K562 (cell line): ENCODE data around the gene POLE2. TPM values are rescaled to one million over a fixed set of nuclear protein-coding genes. Genes with fewer than 3 reads are reported as not detected.

Source experiments
- ARHGAP35 ChIP-seq: fragments of 450-650 bp; IDR thresholded peaks from 2 replicates; pipeline ENCODE4 v1.6.1; 2018; ENCODE audit not compliant: partially characterized antibody
- CBX2 ChIP-seq: fragments of 200-600 bp; sonication (generic); IDR thresholded peaks from one replicate; pipeline ENCODE4 v1.6.1; 2012; ENCODE audit warnings: mild to moderate bottlenecking, low read length, inconsistent platforms; ENCODE audit not compliant: insufficient read depth, poor library complexity, severe bottlenecking
- ETV5 ChIP-seq: sonication (generic); formaldehyde crosslinking; IDR thresholded peaks from 2 replicates; pipeline ENCODE4 v1.4.0; 2020; ENCODE audit warnings: low read depth, mild to moderate bottlenecking, missing genetic modification reagents
- ILK ChIP-seq: fragments of 450-650 bp; IDR thresholded peaks from 2 replicates; pipeline ENCODE4 v1.6.1; 2016; ENCODE audit warnings: missing genetic modification characterization, low read depth, mild to moderate bottlenecking, missing compliant biosample characterization, moderate library complexity, borderline replicate concordance
- KHSRP ChIP-seq: fragments of 450-650 bp; IDR thresholded peaks from 2 replicates; pipeline ENCODE4 v1.6.1; 2017
- NFXL1 ChIP-seq: fragments of 450-650 bp; formaldehyde crosslinking; IDR thresholded peaks from 2 replicates; pipeline ENCODE4 v1.4.0; 2021; ENCODE audit warnings: mild to moderate bottlenecking
- NFYB ChIP-seq: IDR thresholded peaks from 2 replicates; pipeline ENCODE4 v1.6.1; 2011; ENCODE audit warnings: mild to moderate bottlenecking, moderate library complexity; ENCODE audit not compliant: insufficient read length; ENCODE audit errors: extremely low read depth
- PBX2 ChIP-seq, 2 experiments: IDR thresholded peaks in 1 of 2; conservative IDR thresholded peaks in 1 of 2; 2 replicates each; pipeline ENCODE4 v1.6.1; 2016; ENCODE audit warnings: low read depth in 2 of 2, mild to moderate bottlenecking in 1 of 2, missing compliant biosample characterization in 1 of 2, missing genetic modification characterization in 1 of 2, moderate library complexity in 1 of 2
- RBBP5 ChIP-seq: fragments of 200-600 bp; sonication (generic); IDR thresholded peaks from 2 replicates; pipeline ENCODE4 v1.6.1; 2012; ENCODE audit warnings: borderline replicate concordance, mild to moderate bottlenecking, low read length, control low read depth, inconsistent platforms; ENCODE audit not compliant: insufficient read depth, poor library complexity, severe bottlenecking
- ZBTB17 ChIP-seq: fragments of 450-650 bp; formaldehyde crosslinking; IDR thresholded peaks from 2 replicates; pipeline ENCODE4 v1.4.0; 2020; ENCODE audit warnings: mild to moderate bottlenecking
- ZNF561 ChIP-seq: fragments of 450-650 bp; formaldehyde crosslinking; conservative IDR thresholded peaks from 2 replicates; pipeline ENCODE4 v1.4.0; 2020; ENCODE audit warnings: mild to moderate bottlenecking, moderate library complexity
- ZNF655 ChIP-seq: fragments of 250-450 bp; sonication (Bioruptor Pico); IDR thresholded peaks from 2 replicates; pipeline ENCODE4 v1.5.0; 2021
- polyA plus RNA-seq, 8 experiments: library from polyadenylated mRNA; depleted of rRNA in 4 of 8; stranded (reverse) in 5 of 8; unstranded in 3 of 8; fragments of >200 nt; fragmentation: Nextera tagmentation in 2 of 8; fragmentation: Illumina TruSeq in 1 of 8; extraction: Ambion mirVana in 2 of 8; extraction: Trizol in 1 of 8; gene quantifications; 2 replicates each; pipeline versions ENCODE4 v1.2.1 to v1.2.3, GENCODE V29; 2011 to 2014; ENCODE audit warnings: inconsistent platforms in 1 of 8, missing spikeins in 1 of 8
- total RNA-seq, 7 experiments: library from RNA; depleted of rRNA in 6 of 7; stranded (reverse); fragments of >200 nt in 6 of 7; fragmentation: Illumina TruSeq in 2 of 7; extraction: Trizol in 2 of 7; gene quantifications; 2 replicates each; pipeline versions ENCODE4 v1.2.1 to v1.2.3, GENCODE V29; 2011 to 2021; ENCODE audit warnings: low replicate concordance in 1 of 7
- TF ChIP-seq, protein P1 (sequence below): fragments of 250-450 bp; sonication (Bioruptor Pico); IDR thresholded peaks from 2 replicates; pipeline ENCODE4 v1.5.0; 2021
- TF ChIP-seq, protein P2 (sequence below): fragments of 250-450 bp; sonication (Bioruptor Pico); IDR thresholded peaks from 2 replicates; pipeline ENCODE4 v1.5.0; 2020; ENCODE audit warnings: mild to moderate bottlenecking

POLE2 gene
- total and polyA plus RNA-seq, 9 of the 15 experiments (the other 6 are each of a cell fraction or from before 2014, with no cell fraction given): 30.7 to 78.4 (median 55.4) TPM

DNA sequence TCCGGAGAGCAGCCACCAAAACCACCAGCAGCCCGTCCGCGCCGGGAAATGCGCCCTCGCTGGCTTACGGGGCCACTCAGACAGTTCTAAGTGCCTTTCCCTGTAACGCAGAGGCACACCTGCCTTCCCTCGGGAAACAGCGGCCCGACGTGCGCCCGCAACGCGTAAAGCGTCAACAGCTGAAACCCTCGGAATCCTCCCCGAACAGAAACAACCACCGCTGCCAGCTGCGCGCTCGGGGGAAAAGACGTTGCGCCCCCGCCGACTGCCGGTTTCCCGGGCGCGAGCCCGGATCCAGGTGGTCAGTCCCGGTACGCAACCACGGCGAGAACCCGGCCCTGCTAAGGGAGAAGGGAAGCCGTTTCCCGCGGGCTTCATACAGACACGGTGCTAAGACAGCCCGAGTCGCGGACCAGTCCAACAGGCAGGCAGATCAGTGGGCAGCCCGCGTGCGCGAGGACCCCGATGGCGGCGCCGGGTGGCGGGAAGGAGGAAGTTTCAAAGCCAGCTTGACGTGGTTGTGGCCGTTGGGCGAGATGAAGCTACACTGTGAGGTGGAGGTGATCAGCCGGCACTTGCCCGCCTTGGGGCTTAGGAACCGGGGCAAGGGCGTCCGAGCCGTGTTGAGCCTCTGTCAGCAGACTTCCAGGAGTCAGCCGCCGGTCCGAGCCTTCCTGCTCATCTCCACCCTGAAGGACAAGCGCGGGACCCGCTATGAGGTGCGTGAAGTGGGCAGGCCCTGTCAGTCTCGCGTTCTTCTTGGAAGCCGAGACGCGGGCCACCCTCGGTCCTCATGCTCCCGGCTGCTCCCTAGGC, 89.3 kb downstream of the POLE2 start, which contains the start of gene LRR1 (continued):
- no peak for TF ChIP-seq ZNF561 (CRISPR knock-in tag)
- TF ChIP-seq ARHGAP35: no peak
- no peak for TF ChIP-seq PBX2 (CRISPR knock-in tag; IDR thresholded peaks at IDR 0.05; ENCODE audit: low read depth)
- TF ChIP-seq PBX2 (tag; conservative IDR thresholded peaks at IDR 0.05; ENCODE audit: low read depth): no peak
- TF ChIP-seq NFXL1 (CRISPR knock-in tag): no peak
- no peak for TF ChIP-seq NFYB
- TF ChIP-seq, protein P1, sequence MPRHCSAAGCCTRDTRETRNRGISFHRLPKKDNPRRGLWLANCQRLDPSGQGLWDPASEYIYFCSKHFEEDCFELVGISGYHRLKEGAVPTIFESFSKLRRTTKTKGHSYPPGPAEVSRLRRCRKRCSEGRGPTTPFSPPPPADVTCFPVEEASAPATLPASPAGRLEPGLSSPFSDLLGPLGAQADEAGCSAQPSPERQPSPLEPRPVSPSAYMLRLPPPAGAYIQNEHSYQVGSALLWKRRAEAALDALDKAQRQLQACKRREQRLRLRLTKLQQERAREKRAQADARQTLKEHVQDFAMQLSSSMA (CRISPR knock-in tag): no peak
- no peak for TF ChIP-seq ZNF655 (CRISPR knock-in tag)
- TF ChIP-seq, protein P2, sequence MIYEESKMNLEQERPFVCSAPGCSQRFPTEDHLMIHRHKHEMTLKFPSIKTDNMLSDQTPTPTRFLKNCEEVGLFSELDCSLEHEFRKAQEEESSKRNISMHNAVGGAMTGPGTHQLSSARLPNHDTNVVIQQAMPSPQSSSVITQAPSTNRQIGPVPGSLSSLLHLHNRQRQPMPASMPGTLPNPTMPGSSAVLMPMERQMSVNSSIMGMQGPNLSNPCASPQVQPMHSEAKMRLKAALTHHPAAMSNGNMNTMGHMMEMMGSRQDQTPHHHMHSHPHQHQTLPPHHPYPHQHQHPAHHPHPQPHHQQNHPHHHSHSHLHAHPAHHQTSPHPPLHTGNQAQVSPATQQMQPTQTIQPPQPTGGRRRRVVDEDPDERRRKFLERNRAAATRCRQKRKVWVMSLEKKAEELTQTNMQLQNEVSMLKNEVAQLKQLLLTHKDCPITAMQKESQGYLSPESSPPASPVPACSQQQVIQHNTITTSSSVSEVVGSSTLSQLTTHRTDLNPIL (CRISPR knock-in tag): no peak
- no peak for TF ChIP-seq ETV5 (CRISPR knock-in tag)
- 0 out of 2 replicates have a peak, but pooled peaks have one; percentile 9 for TF ChIP-seq ZBTB17 (CRISPR knock-in tag)
- TF ChIP-seq CBX2: no peak
- TF ChIP-seq RBBP5: peak; percentile 87
- TF ChIP-seq ILK (tag): no peak
- TF ChIP-seq KHSRP: no peak
